C4-2B (cell line): ENCODE measurements around the gene NR3C2.

Experiments
- H3K27ac ChIP-seq: fragments of 450-650 bp; 2 replicates; pipeline ENCODE4 v1.5.1; 2017
- CTCF ChIP-seq: fragments of 450-650 bp; conservative IDR thresholded peaks from 2 replicates; pipeline ENCODE4 v1.5.1; 2017; ENCODE audit warnings: mild to moderate bottlenecking
- ZFX ChIP-seq: fragments of 450-650 bp; IDR thresholded peaks from 2 replicates; pipeline ENCODE4 v1.6.1; 2017

NR3C2 gene

DNA sequence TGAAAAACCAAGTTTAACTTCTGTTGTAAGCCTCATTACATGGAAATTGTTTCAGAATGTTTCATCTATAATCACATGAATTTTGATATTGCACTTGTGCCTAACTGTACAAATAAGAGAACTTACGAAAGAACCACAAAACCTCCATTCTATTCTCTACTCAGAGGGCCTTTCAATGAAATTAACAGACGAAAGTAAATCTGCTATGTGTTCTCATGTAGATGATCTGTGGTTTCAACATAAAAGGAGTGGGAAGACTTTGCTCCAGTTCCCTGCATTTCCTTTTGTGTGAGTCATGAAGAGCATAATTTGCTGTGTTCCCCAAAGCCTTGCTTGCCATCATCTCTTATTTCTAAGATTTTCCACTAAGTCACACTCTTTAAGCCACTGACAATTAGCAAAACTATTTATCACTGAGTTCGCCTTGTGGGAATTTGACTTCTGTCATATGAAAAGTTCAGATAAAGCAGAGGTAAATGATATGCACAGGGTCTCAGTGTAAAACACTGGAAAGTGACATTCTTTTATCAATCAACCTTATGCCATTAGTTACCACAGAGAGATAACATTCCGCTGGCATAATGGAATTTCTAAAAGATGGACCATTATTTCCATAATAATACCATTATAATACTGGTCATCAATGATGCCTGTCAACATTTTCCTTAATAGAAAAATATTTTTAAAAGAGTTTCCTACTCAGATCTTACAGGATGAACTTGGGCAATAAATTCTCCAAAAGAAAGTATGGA lies 329.8 kb downstream of the NR3C2 start:
- no peak overlapping the region for H3K27ac ChIP-seq
- no peak for TF ChIP-seq CTCF

GRCh38 chr4:148110169-148110568 lies 332.0 kb downstream of the NR3C2 start:
- no peak overlapping the region for H3K27ac ChIP-seq
- no peak for TF ChIP-seq CTCF
- TF ChIP-seq ZFX: no peak

DNA sequence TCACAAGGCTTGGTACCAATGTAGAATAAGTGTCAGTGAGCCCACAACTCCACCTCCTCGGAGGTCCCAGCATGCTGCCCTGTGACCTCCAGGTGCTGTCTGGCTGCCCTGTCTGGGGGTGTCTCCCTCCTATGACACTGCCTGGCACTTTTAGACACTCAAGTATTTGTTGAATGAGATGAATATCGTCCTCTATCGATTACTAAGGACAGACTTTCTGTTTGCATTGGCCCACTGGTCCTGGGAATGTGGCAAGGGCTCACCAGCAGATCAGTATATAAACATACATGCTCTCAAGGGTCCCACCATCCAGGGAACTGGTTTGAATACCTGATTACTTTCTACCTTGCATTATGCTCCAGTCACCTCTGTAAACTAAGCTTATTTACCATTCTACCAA lies 333.0 kb downstream of the NR3C2 start:
- H3K27ac ChIP-seq: no peak overlapping the region
- TF ChIP-seq CTCF: no peak
- no peak for TF ChIP-seq ZFX

DNA sequence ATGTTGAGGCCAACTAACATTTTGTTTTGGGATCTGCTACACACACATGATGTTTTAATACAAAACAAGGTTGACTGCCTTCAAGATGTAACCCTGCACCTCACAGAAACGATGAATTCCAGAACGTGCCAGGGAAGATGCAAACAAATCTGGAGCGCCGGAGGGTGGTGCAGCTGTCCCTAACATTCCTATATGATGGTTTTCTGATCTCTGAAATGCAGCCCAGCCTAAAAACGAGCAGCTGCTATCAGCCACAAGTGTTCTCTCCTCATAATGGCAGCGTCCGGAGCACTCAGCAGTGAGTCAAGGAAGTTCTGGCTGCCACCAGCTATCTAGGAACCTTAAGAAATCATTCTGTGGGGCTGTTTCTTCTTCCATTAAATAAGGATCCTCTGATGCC lies 333.4 kb downstream of the NR3C2 start:
- H3K27ac ChIP-seq: no peak overlapping the region
- no peak for TF ChIP-seq ZFX

DNA sequence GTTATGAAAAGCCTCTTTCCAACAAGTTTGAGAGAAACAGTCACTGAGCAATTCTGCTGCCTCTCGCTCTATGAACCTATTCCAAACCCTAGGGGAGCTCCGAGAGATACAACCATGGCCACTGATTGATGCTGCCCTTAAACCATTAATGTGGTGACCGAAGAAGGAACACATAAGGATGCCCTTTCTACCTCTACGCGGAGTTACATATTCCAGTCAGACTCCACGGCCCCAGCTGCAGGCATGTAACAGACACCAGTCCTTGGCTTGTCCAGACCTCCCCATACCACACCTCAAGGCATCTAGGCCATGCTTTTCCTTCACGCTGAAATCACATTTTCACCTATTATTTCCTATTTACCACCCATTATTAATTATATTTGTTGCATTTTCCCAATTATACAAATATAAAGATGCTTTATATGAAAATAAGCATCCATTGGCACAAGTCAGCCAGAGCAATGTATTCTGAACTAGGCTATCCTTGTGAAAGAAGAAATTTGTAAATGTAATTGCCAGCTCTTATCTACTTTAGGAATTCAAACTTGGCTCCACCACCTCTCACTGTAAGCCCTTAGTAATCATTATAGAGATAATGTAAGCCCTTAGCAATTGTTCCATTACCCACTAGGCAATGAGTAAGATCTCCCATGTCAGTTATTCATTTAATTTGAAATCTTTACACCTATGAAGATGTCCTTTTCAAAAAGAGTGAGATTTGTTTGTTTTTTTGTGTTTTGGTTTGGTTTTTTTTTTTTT lies 338.4 kb downstream of the NR3C2 start:
- TF ChIP-seq CTCF (no peak), ZFX (no peak)
- H3K27ac ChIP-seq: no peak overlapping the region

DNA sequence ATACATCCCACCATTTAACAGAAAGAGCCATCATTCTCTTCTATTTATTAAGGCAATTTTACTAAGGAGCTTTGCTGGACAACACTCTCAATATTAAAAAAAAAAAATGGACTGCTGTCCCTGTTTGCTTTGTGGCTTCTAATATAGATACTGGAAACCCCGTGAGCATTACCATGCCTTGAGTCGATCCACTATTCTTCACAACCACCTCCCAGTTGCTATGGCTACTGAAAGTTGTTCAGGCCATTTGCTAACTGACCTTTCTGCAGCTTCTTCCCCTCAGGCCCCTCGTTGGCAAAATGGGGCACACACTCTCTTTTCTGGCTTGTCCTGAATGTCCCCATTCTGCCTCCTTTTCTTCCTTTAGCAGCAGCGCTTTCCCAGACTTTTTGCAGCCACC lies 340.4 kb downstream of the NR3C2 start:
- H3K27ac ChIP-seq: no peak overlapping the region
- TF ChIP-seq CTCF (no peak), ZFX (no peak)

DNA sequence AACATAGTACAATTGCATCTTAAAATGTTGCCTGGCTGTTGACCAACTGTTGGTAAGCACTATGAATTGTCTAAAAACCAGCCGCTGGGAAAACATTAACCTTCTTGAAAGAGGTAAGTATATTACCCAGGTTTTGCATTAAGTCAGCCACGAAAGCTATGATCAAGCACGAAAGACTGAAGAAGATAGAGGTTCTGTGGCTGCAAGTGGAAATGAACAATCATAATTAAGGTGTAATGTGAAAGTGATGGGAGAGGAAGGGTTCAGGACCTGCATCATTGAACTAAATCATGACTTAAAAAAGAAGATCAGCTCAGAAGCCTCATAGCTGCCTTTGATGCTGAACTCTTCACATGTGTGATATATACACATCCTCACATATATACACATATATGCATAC lies 341.0 kb downstream of the NR3C2 start:
- TF ChIP-seq CTCF (no peak), ZFX (no peak)
- no peak overlapping the region for H3K27ac ChIP-seq

DNA sequence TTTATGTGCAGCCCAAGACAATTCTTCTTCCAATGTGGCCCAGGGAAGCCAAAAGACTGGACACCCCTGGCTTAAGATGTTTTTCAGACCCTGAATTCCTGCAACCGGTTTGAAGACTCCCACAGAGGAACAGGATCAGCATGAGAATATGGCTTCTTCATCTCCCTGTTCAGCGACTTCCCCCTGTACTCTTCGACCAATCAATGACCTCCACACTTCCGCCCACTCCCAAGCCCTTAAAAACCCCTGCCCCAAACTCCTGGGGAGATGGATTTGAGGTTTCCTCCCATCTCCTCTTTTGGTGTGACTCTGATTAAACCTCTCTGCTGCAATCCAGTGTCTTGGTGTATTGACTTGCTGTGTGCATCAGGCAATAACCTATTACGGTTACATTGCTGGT lies 344.4 kb downstream of the NR3C2 start:
- no peak for TF ChIP-seq CTCF
- TF ChIP-seq ZFX: no peak
- H3K27ac ChIP-seq: no peak overlapping the region
